Activated CD8-positive, alpha-beta T cell treated with anti-CD3 and anti-CD28 coated beads for 36 hours (primary cell): ENCODE data around the gene LIN28A. TPM values are rescaled to one million over a fixed set of nuclear protein-coding genes. Genes with fewer than 3 reads are reported as not detected.

Experiments used
- ATAC-seq: fragments of 200-7000 bp; cut with Tn5 transposase; one replicate; pipeline ENCODE4 v1.10.0; 2021; ENCODE audit warnings: mild to moderate bottlenecking, moderate library complexity
- CTCF ChIA-PET: fragments of 350-600 bp; sonication (Branson Sonifier 250); formaldehyde crosslinking; loops from one replicate; lab custom pipeline; 2021; ENCODE audit warnings: antibody characterized with exemption; lab: Charles Lee
- POLR2A ChIA-PET: fragments of 350-600 bp; sonication (Branson Sonifier 250); formaldehyde crosslinking; loops from one replicate; lab custom pipeline; 2021; ENCODE audit warnings: antibody characterized with exemption; lab: Charles Lee
- DNase-seq: peaks from one replicate; pipeline ENCODE4 v3.0.0-alpha.2; 2020
- H3K27ac Mint-ChIP-seq: one replicate; pipeline ENCODE4 v1.8.0; 2021; ENCODE audit warnings: mild to moderate bottlenecking, mixed read lengths
- H3K27me3 Mint-ChIP-seq: one replicate; pipeline ENCODE4 v1.8.0; 2021; ENCODE audit warnings: mixed read lengths
- H3K36me3 Mint-ChIP-seq: one replicate; pipeline ENCODE4 v1.8.0; 2021; ENCODE audit warnings: low read depth, mixed read lengths
- H3K4me1 Mint-ChIP-seq: one replicate; pipeline ENCODE4 v1.8.0; 2021; ENCODE audit warnings: low read depth, mixed read lengths
- H3K4me3 Mint-ChIP-seq: one replicate; pipeline ENCODE4 v1.8.0; 2021; ENCODE audit warnings: mild to moderate bottlenecking, moderate library complexity, mixed read lengths
- H3K9me3 Mint-ChIP-seq: one replicate; pipeline ENCODE4 v1.8.0; 2021; ENCODE audit warnings: mixed read lengths
- CTCF ChIP-seq: fragments of 200-600 bp; IDR thresholded peaks from one replicate; pipeline ENCODE4 v1.8.0; 2022; ENCODE audit warnings: antibody characterized with exemption, mild to moderate bottlenecking
- intact Hi-C: fragments of 100-400 bp; cut with micrococcal nuclease; formaldehyde crosslinking; loops from one replicate; pipeline ENCODE4 v1.10.0; 2022
- total RNA-seq, 2 experiments: library from RNA; stranded (reverse); gene quantifications; one replicate each; pipeline ENCODE4 v1.2.3, GENCODE V29; 2021

Gene LIN28A
- total RNA-seq, 2 experiments from 2014 or later, result not detected

- Mint-ChIP-seq H3K27me3 (peaks cover 17% of the 10 kb centered on the region), H3K9me3 (no peaks in the 10 kb centered on the region), H3K27ac (no peak overlapping the region), H3K4me3 (no peak overlapping the region), H3K36me3 (no peaks in the 10 kb centered on the region), H3K4me1 (peaks cover 35% of the 10 kb centered on the region)
- intact Hi-C loops, result no loop called here
- no peak for DNase-seq
- CTCF ChIA-PET, result interaction anchor here (1.0 to 4.1 kb wide), 24 partner anchors 9 to 307 kb away, joined by 3 to 53 read pairs (median 7); partner anchors contain the start of genes CEP85, LIN28A, ZNF593 and ZNF683
- ATAC-seq, result no peak
- POLR2A ChIA-PET, result interaction anchor here (0.9 to 2.2 kb wide), 4 partner anchors 9 to 130 kb away, joined by 3 to 13 read pairs (median 4); no protein-coding TSS in a partner anchor
- TF ChIP-seq CTCF, result no peak
Measured at GRCh38 chr1:26364956-26365355, 45.7 kb upstream of the LIN28A start.

GRCh38 chr1:26367441-26367840 is 43.2 kb upstream of the LIN28A start:
- intact Hi-C loops, result no loop called here
- no peaks in the 10 kb centered on the region for H3K9me3 Mint-ChIP-seq
- peaks cover 3% of the 10 kb centered on the region for H3K27me3 Mint-ChIP-seq
- no peak overlapping the region for H3K4me3 Mint-ChIP-seq
- no peak for DNase-seq
- ChIA-PET CTCF (interaction anchor here (1.7 to 1.8 kb wide), 3 partner anchors 46 to 79 kb away, joined by 3 to 5 read pairs (median 4); no protein-coding TSS in a partner anchor), POLR2A (no interaction called here)
- peaks cover 45% of the 10 kb centered on the region for H3K4me1 Mint-ChIP-seq
- peaks cover 5% of the 10 kb centered on the region for H3K36me3 Mint-ChIP-seq
- ATAC-seq, result no peak
- H3K27ac Mint-ChIP-seq, result no peak overlapping the region
- TF ChIP-seq CTCF, result no peak

- H3K27ac Mint-ChIP-seq, result no peak overlapping the region
- ChIA-PET CTCF (interaction anchor here (1.7 to 1.8 kb wide), 2 partner anchors 46 to 80 kb away, joined by 3 to 4 read pairs; no protein-coding TSS in a partner anchor), POLR2A (no interaction called here)
- H3K36me3 Mint-ChIP-seq, result peaks cover 5% of the 10 kb centered on the region
- no peak for DNase-seq
- H3K4me3 Mint-ChIP-seq, result no peak overlapping the region
- intact Hi-C loops, result no loop called here
- H3K9me3 Mint-ChIP-seq, result no peaks in the 10 kb centered on the region
- no peak for TF ChIP-seq CTCF
- H3K4me1 Mint-ChIP-seq, result peaks cover 50% of the 10 kb centered on the region
- no peak for ATAC-seq
- H3K27me3 Mint-ChIP-seq, result peaks cover 3% of the 10 kb centered on the region
Measured at GRCh38 chr1:26368006-26368405, 42.6 kb upstream of the LIN28A start.

GRCh38 chr1:26368486-26368885 is 42.1 kb upstream of the LIN28A start:
- DNase-seq, result no peak
- ChIA-PET POLR2A (no interaction called here), CTCF (interaction anchor here (1.8 kb wide), 1 partner anchor 47 kb away, joined by 4 read pairs; no protein-coding TSS in a partner anchor)
- Mint-ChIP-seq H3K27ac (no peak overlapping the region), H3K9me3 (no peaks in the 10 kb centered on the region), H3K27me3 (peaks cover 3% of the 10 kb centered on the region), H3K4me1 (peaks cover 49% of the 10 kb centered on the region), H3K4me3 (no peak overlapping the region), H3K36me3 (peaks cover 5% of the 10 kb centered on the region)
- ATAC-seq, result no peak
- intact Hi-C loops, result no loop called here
- no peak for TF ChIP-seq CTCF
